Left lung (tissue), 10 donors: ENCODE results near the gene RESP18. TPM values are rescaled to one million over a fixed set of nuclear protein-coding genes. Genes with fewer than 3 reads are reported as not detected.

Experiments used
- ATAC-seq: fragments of 200-7000 bp; cut with Tn5 transposase; one replicate; pipeline ENCODE4 v1.9.1; 2020; ENCODE audit warnings: moderate library complexity
- DNase-seq, 4 donors: peaks; one replicate each; pipeline ENCODE4 v3.0.0-alpha.2; 2013 to 2020
- H3K27ac ChIP-seq, 2 donors: fragments of 200-600 bp; sonication (generic) in 1 of 2; one replicate each; pipeline versions ENCODE4 v1.5.0 to v1.8.0; 2020 to 2021
- H3K27me3 ChIP-seq, 2 donors: fragments of 200-600 bp; sonication (generic) in 1 of 2; one replicate each; pipeline versions ENCODE4 v1.5.0 to v1.8.0; 2020 to 2021
- H3K36me3 ChIP-seq, 2 donors: fragments of 200-600 bp; sonication (generic) in 1 of 2; one replicate each; pipeline versions ENCODE4 v1.5.0 to v1.8.0; 2020 to 2021
- H3K4me1 ChIP-seq, 2 donors: fragments of 200-600 bp; one replicate each; pipeline ENCODE4 v1.8.0; 2021
- H3K4me3 ChIP-seq, 2 donors: fragments of 200-600 bp; sonication (generic) in 1 of 2; one replicate each; pipeline versions ENCODE4 v1.5.0 to v1.8.0; 2020 to 2021; ENCODE audit warnings: mild to moderate bottlenecking in 1 of 2
- H3K9me3 ChIP-seq, 2 donors: fragments of 200-600 bp; sonication (generic) in 1 of 2; one replicate each; pipeline versions ENCODE4 v1.5.0 to v1.8.0; 2020 to 2021
- intact Hi-C, 2 donors: fragments of 100-400 bp; cut with DNase I; formaldehyde crosslinking; loops; one replicate each; pipeline versions ENCODE4 v1.11.2 to v1.14.2; 2022
- polyA plus RNA-seq, 6 donors: library from polyadenylated mRNA; unstranded; fragments of 120-200 nt; gene quantifications; one replicate each; pipeline ENCODE4 v1.2.1, GENCODE V29; 2013; ENCODE audit not compliant: insufficient read length in 6 of 6
- total RNA-seq, 2 donors: library from RNA; stranded (reverse); fragmentation: NEBNext Ultra II Directional; extraction: Animal tissue kit (Norgen Biotek cat#: 25700); gene quantifications; one replicate each; pipeline ENCODE4 v1.2.1, GENCODE V29; 2021
- TF ChIP-seq, protein P1 (sequence below), 2 donors: fragments of 200-600 bp; sonication (generic) in 1 of 2; IDR thresholded peaks; one replicate each; pipeline versions ENCODE4 v1.5.0 to v1.8.0; 2021; ENCODE audit warnings: antibody characterized with exemption in 2 of 2
- donor health status: DM: no; HTN: yes; CAD: no.
- donor health status: DM: no; HTN: no; CAD: no.

The RESP18 gene
- total and polyA plus RNA-seq, 8 donors: not detected

DNA sequence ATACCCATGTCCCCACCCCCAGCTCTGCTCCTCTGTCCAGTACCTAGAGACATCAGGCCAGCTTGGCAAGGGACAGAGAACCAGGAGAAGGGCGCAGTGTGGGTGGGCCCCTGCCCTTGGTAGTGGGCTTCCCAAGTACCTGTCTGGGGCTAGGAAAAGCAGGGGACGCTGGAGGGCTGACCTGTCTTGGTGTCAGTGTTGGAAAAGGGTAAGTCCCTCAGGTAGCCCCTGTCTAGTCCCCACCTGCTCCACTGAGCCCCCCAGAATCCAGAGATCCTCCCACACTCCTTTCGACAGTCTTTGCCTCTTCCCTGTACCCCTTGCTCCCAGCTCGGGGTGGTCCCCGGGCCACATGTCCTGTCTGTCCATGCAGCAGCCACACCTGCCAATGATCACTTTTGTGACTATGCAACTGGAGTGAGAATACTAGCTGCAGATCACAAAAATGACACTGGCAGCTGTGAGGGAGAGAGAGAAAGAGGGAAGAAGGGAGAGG lies 38.8 kb downstream of the RESP18 start:
- TF ChIP-seq, protein P1, sequence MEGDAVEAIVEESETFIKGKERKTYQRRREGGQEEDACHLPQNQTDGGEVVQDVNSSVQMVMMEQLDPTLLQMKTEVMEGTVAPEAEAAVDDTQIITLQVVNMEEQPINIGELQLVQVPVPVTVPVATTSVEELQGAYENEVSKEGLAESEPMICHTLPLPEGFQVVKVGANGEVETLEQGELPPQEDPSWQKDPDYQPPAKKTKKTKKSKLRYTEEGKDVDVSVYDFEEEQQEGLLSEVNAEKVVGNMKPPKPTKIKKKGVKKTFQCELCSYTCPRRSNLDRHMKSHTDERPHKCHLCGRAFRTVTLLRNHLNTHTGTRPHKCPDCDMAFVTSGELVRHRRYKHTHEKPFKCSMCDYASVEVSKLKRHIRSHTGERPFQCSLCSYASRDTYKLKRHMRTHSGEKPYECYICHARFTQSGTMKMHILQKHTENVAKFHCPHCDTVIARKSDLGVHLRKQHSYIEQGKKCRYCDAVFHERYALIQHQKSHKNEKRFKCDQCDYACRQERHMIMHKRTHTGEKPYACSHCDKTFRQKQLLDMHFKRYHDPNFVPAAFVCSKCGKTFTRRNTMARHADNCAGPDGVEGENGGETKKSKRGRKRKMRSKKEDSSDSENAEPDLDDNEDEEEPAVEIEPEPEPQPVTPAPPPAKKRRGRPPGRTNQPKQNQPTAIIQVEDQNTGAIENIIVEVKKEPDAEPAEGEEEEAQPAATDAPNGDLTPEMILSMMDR (IDR thresholded peaks at IDR 0.05): no peak
- no peak overlapping the region for H3K4me3 ChIP-seq
- H3K9me3 ChIP-seq: no peaks in the 10 kb centered on the region
- H3K36me3 ChIP-seq: no peaks in the 10 kb centered on the region
- intact Hi-C loops: loop anchor here in 1 of 2 donors (10.0 kb wide), 1 partner anchor 129 kb away; the partner anchor contains the start of gene NHEJ1
- DNase-seq (no peak), ATAC-seq (no peak)
- no peak overlapping the region for H3K27ac ChIP-seq
- peaks cover 0 to 17% of the 10 kb centered on the region in 2 donors for H3K4me1 ChIP-seq
- H3K27me3 ChIP-seq: peaks cover 0 to 16% of the 10 kb centered on the region in 2 donors

DNA sequence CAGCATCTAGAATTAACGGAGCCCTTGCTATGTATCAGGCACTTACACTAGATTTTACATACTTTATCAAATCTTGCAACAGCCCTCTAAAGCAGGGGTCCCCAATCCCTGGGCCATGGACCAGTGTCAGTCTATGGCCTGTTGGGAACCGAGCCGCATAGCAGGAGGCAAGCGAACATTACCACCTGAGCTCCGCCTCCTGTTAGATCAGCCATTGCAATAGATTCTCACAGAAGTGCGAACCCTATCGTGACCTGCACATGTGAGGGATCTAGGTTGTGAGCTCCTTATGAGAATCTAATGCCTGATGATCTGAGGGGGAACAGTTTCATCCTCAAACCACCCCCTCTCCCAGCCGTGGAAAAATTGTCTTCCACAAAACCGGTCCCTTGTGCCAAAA lies 39.9 kb downstream of the RESP18 start:
- Histone ChIP-seq H3K9me3 (no peaks in the 10 kb centered on the region), H3K36me3 (no peaks in the 10 kb centered on the region), H3K4me1 (peaks cover 0 to 13% of the 10 kb centered on the region in 2 donors), H3K4me3 (no peak overlapping the region), H3K27ac (no peak overlapping the region), H3K27me3 (peaks cover 0 to 10% of the 10 kb centered on the region in 2 donors)
- DNase-seq: no peak
- TF ChIP-seq, protein P1 (IDR thresholded peaks at IDR 0.05): no peak
- intact Hi-C loops: loop anchor here in 1 of 2 donors (10.0 kb wide), 1 partner anchor 128 kb away; the partner anchor contains the start of gene NHEJ1
- ATAC-seq: no peak

DNA sequence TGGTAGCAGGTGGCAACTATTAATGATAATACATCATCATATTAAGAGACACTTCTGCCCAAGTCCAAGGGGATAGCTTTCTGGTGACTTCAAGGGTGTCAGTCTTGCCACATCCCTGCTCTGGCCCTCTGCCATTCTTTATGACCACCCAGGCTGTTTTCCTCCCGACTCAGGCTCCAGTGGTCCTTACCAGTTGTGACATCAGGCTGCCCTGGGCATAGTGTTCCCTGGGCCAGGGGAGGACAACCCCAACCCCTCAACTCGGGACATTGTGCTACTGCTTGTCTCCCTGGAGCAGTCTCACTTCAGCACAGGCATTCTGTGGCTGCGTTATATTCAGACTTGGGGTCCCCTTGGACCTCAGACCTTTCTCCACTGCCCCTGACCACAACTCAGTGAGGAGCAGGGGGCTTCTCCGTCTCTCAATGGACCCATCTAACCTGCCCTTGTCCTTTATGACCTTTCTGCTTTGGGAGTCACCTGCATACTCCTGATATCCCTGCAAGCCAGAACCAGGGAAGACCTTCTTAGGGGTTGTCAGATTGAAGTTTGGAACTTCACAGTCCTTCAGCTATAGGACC lies 40.5 kb downstream of the RESP18 start:
- Histone ChIP-seq H3K27ac (no peak overlapping the region), H3K4me3 (no peak overlapping the region), H3K9me3 (no peaks in the 10 kb centered on the region), H3K36me3 (no peaks in the 10 kb centered on the region), H3K4me1 (peaks cover 0 to 13% of the 10 kb centered on the region in 2 donors), H3K27me3 (peaks cover 0 to 5% of the 10 kb centered on the region in 2 donors)
- TF ChIP-seq, protein P1 (IDR thresholded peaks at IDR 0.05): no peak
- peak in 1 of 4 donors; percentile 17 for DNase-seq
- intact Hi-C loops: loop anchor here in 1 of 2 donors (10.0 kb wide), 1 partner anchor 127 kb away; the partner anchor contains the start of gene NHEJ1
- no peak for ATAC-seq

DNA sequence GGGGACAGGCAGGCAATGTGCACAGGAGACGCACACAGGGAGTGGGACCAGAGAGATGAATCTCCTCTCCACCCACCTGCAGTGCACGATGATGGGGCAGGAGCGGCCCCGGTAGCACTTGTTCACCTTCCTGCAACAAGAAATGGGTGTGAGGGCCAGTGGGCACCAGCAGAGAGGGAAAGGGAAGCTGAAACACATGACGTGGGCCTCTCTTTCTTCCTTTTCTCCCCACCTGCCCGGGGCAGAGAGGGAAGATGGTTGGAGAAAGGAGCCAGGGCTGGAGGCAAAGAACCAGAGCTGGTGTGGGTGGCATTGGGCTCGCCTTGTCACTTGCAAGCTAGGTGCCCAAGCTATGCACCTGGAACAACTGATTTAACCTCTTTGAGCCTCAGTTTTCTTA lies 41.1 kb downstream of the RESP18 start:
- ATAC-seq (no peak), DNase-seq (peak in 1 of 4 donors; percentile 47)
- TF ChIP-seq, protein P1 (IDR thresholded peaks at IDR 0.05): no peak
- no peak overlapping the region for H3K27ac ChIP-seq
- H3K9me3 ChIP-seq: no peaks in the 10 kb centered on the region
- no peak overlapping the region for H3K4me3 ChIP-seq
- H3K27me3 ChIP-seq: peaks cover 0 to 5% of the 10 kb centered on the region in 2 donors
- peaks cover 0 to 13% of the 10 kb centered on the region in 2 donors for H3K4me1 ChIP-seq
- peaks cover 0 to 4% of the 10 kb centered on the region in 2 donors for H3K36me3 ChIP-seq
- intact Hi-C loops: loop anchor here in 1 of 2 donors (10.0 kb wide), 1 partner anchor 127 kb away; the partner anchor contains the start of gene NHEJ1

DNA sequence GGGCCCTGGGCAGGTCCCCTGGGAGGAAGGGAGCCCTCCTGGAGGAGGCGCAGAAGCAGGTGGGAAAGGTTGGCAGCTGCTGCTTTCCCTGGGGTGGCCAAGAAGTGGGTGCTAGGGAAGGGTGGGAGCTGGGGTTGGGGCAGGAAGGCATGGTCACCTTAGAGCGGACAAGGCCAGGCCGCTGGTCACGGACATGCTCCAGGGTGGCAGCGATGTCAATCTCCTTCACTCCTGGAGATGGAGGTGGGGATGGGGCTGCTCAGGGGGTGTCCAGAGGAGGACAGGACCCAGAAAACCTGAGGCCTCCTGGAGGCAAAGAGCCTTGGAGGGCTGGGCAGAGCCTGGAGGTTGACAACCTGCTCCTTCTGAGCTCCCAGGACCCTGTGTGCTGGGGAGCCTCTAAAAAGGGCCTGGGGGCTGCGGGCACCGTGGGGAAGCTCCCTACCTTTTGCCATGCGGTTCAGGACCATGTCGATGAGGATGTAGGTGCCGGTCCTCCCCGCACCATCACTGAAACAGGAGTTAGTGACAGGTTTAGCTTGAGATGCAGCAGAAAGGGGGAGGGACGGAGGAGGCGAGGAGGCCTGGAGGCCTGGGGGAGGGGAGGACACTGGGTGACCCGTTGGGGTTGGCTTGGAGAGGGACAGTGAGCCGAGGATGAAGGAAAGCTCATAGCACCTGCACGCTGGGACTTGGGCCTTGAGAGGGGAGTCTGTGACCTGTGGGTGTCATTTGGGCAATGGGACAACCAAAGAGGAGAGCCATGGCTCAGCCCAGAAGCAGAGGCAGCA lies 42.0 kb downstream of the RESP18 start:
- DNase-seq (peak in 1 of 4 donors; percentile 50), ATAC-seq (no peak)
- Histone ChIP-seq H3K4me3 (no peak overlapping the region), H3K4me1 (peaks cover 0 to 13% of the 10 kb centered on the region in 2 donors), H3K27ac (no peak overlapping the region), H3K36me3 (peaks cover 0 to 13% of the 10 kb centered on the region in 2 donors), H3K9me3 (no peaks in the 10 kb centered on the region), H3K27me3 (peaks cover 0 to 5% of the 10 kb centered on the region in 2 donors)
- intact Hi-C loops: loop anchor here in 1 of 2 donors (10.0 kb wide), 1 partner anchor 126 kb away; the partner anchor contains the start of gene NHEJ1
- TF ChIP-seq, protein P1 (IDR thresholded peaks at IDR 0.05): no peak
